ENCODE results near the gene KCNS3.

KCNS3 gene

GRCh38 chr2:17979707-17980106, 101.2 kb downstream of the KCNS3 start:
- TF ChIP-seq FOXM1 (IDR thresholded peaks at IDR 0.05; ENCODE audit: borderline replicate concordance, low read depth), result no peak
- TF ChIP-seq YY1 (IDR thresholded peaks at IDR 0.05; ENCODE audit: low read depth), result no peak
- TF ChIP-seq CREB1 (IDR thresholded peaks at IDR 0.05; ENCODE audit: low read depth), result no peak
- no peak for TF ChIP-seq TEAD4 (IDR thresholded peaks at IDR 0.05)
- TF ChIP-seq TAF1 (IDR thresholded peaks at IDR 0.05; ENCODE audit: low read depth), result no peak
- TF ChIP-seq NFIC (IDR thresholded peaks at IDR 0.05), result no peak
- TF ChIP-seq TCF12 (IDR thresholded peaks at IDR 0.05; ENCODE audit: low read depth), result no peak
- no peak for TF ChIP-seq REST (IDR thresholded peaks at IDR 0.05; ENCODE audit: low read depth)
- TF ChIP-seq EGR1 (IDR thresholded peaks at IDR 0.05), result no peak
- TF ChIP-seq MAX (IDR thresholded peaks at IDR 0.05), result no peak
- no peak for TF ChIP-seq ZBTB7A (IDR thresholded peaks at IDR 0.05; ENCODE audit: low read depth)
- no peak for TF ChIP-seq CEBPB (IDR thresholded peaks at IDR 0.05)
- TF ChIP-seq EP300 (IDR thresholded peaks at IDR 0.05; ENCODE audit: borderline replicate concordance), result no peak
- TF ChIP-seq, protein P1, sequence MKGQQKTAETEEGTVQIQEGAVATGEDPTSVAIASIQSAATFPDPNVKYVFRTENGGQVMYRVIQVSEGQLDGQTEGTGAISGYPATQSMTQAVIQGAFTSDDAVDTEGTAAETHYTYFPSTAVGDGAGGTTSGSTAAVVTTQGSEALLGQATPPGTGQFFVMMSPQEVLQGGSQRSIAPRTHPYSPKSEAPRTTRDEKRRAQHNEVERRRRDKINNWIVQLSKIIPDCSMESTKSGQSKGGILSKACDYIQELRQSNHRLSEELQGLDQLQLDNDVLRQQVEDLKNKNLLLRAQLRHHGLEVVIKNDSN (IDR thresholded peaks at IDR 0.05), result no peak
- TF ChIP-seq RAD21 (IDR thresholded peaks at IDR 0.05; ENCODE audit: low read depth), result no peak

DNA sequence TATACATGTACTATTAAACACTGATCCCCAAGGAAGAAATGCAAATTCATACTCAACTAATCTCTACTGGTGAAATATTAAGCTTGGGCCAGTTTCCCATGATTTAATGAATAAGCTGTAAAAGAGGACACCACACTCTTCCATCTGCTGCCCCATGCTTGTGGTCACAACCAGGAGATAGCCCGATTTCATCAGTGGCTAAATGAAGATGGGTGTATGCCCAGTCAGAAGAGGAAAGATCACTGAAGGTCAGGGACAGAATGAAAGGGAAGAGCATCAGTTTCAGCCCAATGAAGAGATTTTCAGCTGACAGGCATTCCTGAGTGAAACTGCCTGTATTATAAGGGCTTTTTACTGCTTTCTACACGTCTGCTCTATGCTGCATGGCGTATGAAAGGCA, 103.5 kb downstream of the KCNS3 start:
- TF ChIP-seq CEBPB (IDR thresholded peaks at IDR 0.05) (no peak), TAF1 (IDR thresholded peaks at IDR 0.05; ENCODE audit: low read depth) (no peak), RAD21 (IDR thresholded peaks at IDR 0.05; ENCODE audit: low read depth) (no peak), CREB1 (IDR thresholded peaks at IDR 0.05; ENCODE audit: low read depth) (no peak), EGR1 (IDR thresholded peaks at IDR 0.05) (no peak), TEAD4 (IDR thresholded peaks at IDR 0.05) (no peak), NFIC (IDR thresholded peaks at IDR 0.05) (no peak), FOXM1 (IDR thresholded peaks at IDR 0.05; ENCODE audit: borderline replicate concordance, low read depth) (no peak), MAX (IDR thresholded peaks at IDR 0.05) (no peak), YY1 (IDR thresholded peaks at IDR 0.05; ENCODE audit: low read depth) (no peak), TCF12 (IDR thresholded peaks at IDR 0.05; ENCODE audit: low read depth) (no peak), EP300 (IDR thresholded peaks at IDR 0.05; ENCODE audit: borderline replicate concordance) (no peak), REST (IDR thresholded peaks at IDR 0.05; ENCODE audit: low read depth) (no peak), ZBTB7A (IDR thresholded peaks at IDR 0.05; ENCODE audit: low read depth) (no peak)
- TF ChIP-seq, protein P1 (IDR thresholded peaks at IDR 0.05), result no peak
